ENCODE measurements around the gene HS6ST3. TPM values are rescaled to one million over a fixed set of nuclear protein-coding genes. Genes with fewer than 3 reads are reported as not detected.

Gene HS6ST3
- total and polyA plus RNA-seq, 2 experiments from 2014 or later: 2.2 to 2.7 TPM

- Histone ChIP-seq H3K4me2 (no peak overlapping the region), H3K4me3 (no peak overlapping the region), H3K79me2 (no peaks in the 10 kb centered on the region), H3K9me2 (replicated peaks; ENCODE audit: insufficient read depth) (no peaks in the 10 kb centered on the region), H3K9me3 (ENCODE audit: low read depth) (no peaks in the 10 kb centered on the region), H3K4me1 (ENCODE audit: insufficient read depth) (no peaks in the 10 kb centered on the region), H3K27ac (no peak overlapping the region), H4K20me1 (ENCODE audit: insufficient read depth, poor library complexity, severe bottlenecking) (no peaks in the 10 kb centered on the region), H3K27me3 (no peaks in the 10 kb centered on the region), H2AFZ (no peak overlapping the region), H3K36me3 (replicated peaks; ENCODE audit: insufficient read depth, low read depth) (no peaks in the 10 kb centered on the region)
- 63% methylated on average over 3 of the region's 3 CpGs for WGBS (ENCODE audit: low lambda C conversion rate, missing lambda C conversion rate)
- TF ChIP-seq EZH2 (IDR thresholded peaks at IDR 0.05; ENCODE audit: borderline replicate concordance): no peak
- no peak for TF ChIP-seq EZH2phosphoT487 (IDR thresholded peaks at IDR 0.05; ENCODE audit: low read depth, severe bottlenecking, unreplicated experiment)
- no peak for DNase-seq (ENCODE audit: low spot score)
Observed at GRCh38 chr13:96444676-96445075, 354.8 kb downstream of the HS6ST3 start.

- H3K4me1 ChIP-seq (ENCODE audit: insufficient read depth): no peaks in the 10 kb centered on the region
- DNase-seq (ENCODE audit: low spot score): no peak
- TF ChIP-seq EZH2phosphoT487 (IDR thresholded peaks at IDR 0.05; ENCODE audit: low read depth, severe bottlenecking, unreplicated experiment) (no peak), CTCF (IDR thresholded peaks at IDR 0.05; ENCODE audit: poor library complexity) (no peak), EZH2 (IDR thresholded peaks at IDR 0.05; ENCODE audit: borderline replicate concordance) (no peak)
- no peaks in the 10 kb centered on the region for H3K9me2 ChIP-seq (replicated peaks; ENCODE audit: insufficient read depth)
- no peak overlapping the region for H3K4me2 ChIP-seq
- no peaks in the 10 kb centered on the region for H3K79me2 ChIP-seq
- H4K20me1 ChIP-seq (ENCODE audit: insufficient read depth, poor library complexity, severe bottlenecking): no peaks in the 10 kb centered on the region
- H3K27me3 ChIP-seq: no peaks in the 10 kb centered on the region
- H2AFZ ChIP-seq: no peak overlapping the region
- no peak overlapping the region for H3K27ac ChIP-seq
- no peaks in the 10 kb centered on the region for H3K9me3 ChIP-seq (ENCODE audit: low read depth)
- H3K36me3 ChIP-seq (replicated peaks; ENCODE audit: insufficient read depth, low read depth): no peaks in the 10 kb centered on the region
- 84% methylated on average over 1 of the region's 1 CpG for WGBS (ENCODE audit: low lambda C conversion rate, missing lambda C conversion rate)
- no peak overlapping the region for H3K4me3 ChIP-seq
Observed at GRCh38 chr13:96449920-96450319, 360.0 kb downstream of the HS6ST3 start.

GRCh38 chr13:96450326-96451020 is 360.6 kb downstream of the HS6ST3 start:
- H3K4me1 ChIP-seq (ENCODE audit: insufficient read depth): no peaks in the 10 kb centered on the region
- no peaks in the 10 kb centered on the region for H3K79me2 ChIP-seq
- 80% methylated on average over 4 of the region's 4 CpGs for WGBS (ENCODE audit: low lambda C conversion rate, missing lambda C conversion rate)
- no peak overlapping the region for H2AFZ ChIP-seq
- H3K4me2 ChIP-seq: no peak overlapping the region
- no peaks in the 10 kb centered on the region for H3K9me2 ChIP-seq (replicated peaks; ENCODE audit: insufficient read depth)
- no peak for DNase-seq (ENCODE audit: low spot score)
- no peaks in the 10 kb centered on the region for H3K36me3 ChIP-seq (replicated peaks; ENCODE audit: insufficient read depth, low read depth)
- no peaks in the 10 kb centered on the region for H4K20me1 ChIP-seq (ENCODE audit: insufficient read depth, poor library complexity, severe bottlenecking)
- no peak for TF ChIP-seq EZH2 (IDR thresholded peaks at IDR 0.05; ENCODE audit: borderline replicate concordance)
- no peak for TF ChIP-seq CTCF (IDR thresholded peaks at IDR 0.05; ENCODE audit: poor library complexity)
- TF ChIP-seq EZH2phosphoT487 (IDR thresholded peaks at IDR 0.05; ENCODE audit: low read depth, severe bottlenecking, unreplicated experiment): no peak
- no peaks in the 10 kb centered on the region for H3K9me3 ChIP-seq (ENCODE audit: low read depth)
- no peaks in the 10 kb centered on the region for H3K27me3 ChIP-seq
- no peak overlapping the region for H3K4me3 ChIP-seq
- no peak overlapping the region for H3K27ac ChIP-seq

GRCh38 chr13:96454466-96454865 is 364.6 kb downstream of the HS6ST3 start:
- H3K79me2 ChIP-seq: no peaks in the 10 kb centered on the region
- H2AFZ ChIP-seq: no peak overlapping the region
- H3K4me1 ChIP-seq (ENCODE audit: insufficient read depth): no peaks in the 10 kb centered on the region
- H3K27me3 ChIP-seq: no peaks in the 10 kb centered on the region
- no peaks in the 10 kb centered on the region for H3K9me2 ChIP-seq (replicated peaks; ENCODE audit: insufficient read depth)
- H3K9me3 ChIP-seq (ENCODE audit: low read depth): no peaks in the 10 kb centered on the region
- WGBS (ENCODE audit: low lambda C conversion rate, missing lambda C conversion rate): 43% methylated on average over 2 of the region's 2 CpGs
- H3K36me3 ChIP-seq (replicated peaks; ENCODE audit: insufficient read depth, low read depth): no peaks in the 10 kb centered on the region
- H3K4me2 ChIP-seq: no peak overlapping the region
- no peak overlapping the region for H3K27ac ChIP-seq
- DNase-seq (ENCODE audit: low spot score): no peak
- no peak for TF ChIP-seq EZH2phosphoT487 (IDR thresholded peaks at IDR 0.05; ENCODE audit: low read depth, severe bottlenecking, unreplicated experiment)
- no peak overlapping the region for H3K4me3 ChIP-seq
- H4K20me1 ChIP-seq (ENCODE audit: insufficient read depth, poor library complexity, severe bottlenecking): no peaks in the 10 kb centered on the region

Data from hepatocyte (in vitro differentiated cells).